Activated naive CD8-positive, alpha-beta T cell treated with anti-CD3 and anti-CD28 coated beads, Interleukin-2, amount 50 U/mL, for 16 hours (primary cell): ENCODE data around the gene QDPR.
"Not testable (repeated sequence)": the region's sequence is repeated elsewhere in the genome, so short reads cannot be mapped to it uniquely, and the experiment has no call there.

Experiments used
- DNase-seq: peaks from one replicate; pipeline ENCODE4 v3.0.0-alpha.2; 2020; ENCODE audit warnings: low read depth, low spot score

The QDPR gene

GRCh38 chr4:17492058-17492741 is 19.7 kb downstream of the QDPR start:
- DNase-seq: no peak

GRCh38 chr4:17491196-17491595 is 20.7 kb downstream of the QDPR start:
- DNase-seq: no peak

- DNase-seq: no peak
Measured at GRCh38 chr4:17490575-17491059, 21.3 kb downstream of the QDPR start.

GRCh38 chr4:17489721-17490120 is 22.2 kb downstream of the QDPR start:
- DNase-seq: no peak

DNA sequence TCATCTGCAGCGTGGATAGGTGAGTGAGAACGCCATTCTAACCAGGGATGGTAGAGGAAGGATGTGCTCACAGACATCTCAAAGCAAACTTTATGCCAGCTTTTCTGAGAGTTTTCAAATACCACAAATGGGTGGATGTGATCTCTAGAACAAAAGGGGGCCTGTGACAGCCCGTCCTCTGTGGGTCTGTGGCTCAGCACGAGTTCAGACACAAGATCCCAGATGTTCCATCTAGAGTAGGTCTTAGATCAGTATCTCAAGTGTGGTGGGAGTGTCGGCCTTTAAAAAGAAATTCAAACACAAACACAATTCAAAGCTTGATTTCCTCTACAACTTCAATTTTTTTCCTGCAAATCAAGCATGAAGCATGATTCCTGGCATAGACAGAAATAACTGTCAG is 22.8 kb downstream of the QDPR start:
- DNase-seq: no peak

DNA sequence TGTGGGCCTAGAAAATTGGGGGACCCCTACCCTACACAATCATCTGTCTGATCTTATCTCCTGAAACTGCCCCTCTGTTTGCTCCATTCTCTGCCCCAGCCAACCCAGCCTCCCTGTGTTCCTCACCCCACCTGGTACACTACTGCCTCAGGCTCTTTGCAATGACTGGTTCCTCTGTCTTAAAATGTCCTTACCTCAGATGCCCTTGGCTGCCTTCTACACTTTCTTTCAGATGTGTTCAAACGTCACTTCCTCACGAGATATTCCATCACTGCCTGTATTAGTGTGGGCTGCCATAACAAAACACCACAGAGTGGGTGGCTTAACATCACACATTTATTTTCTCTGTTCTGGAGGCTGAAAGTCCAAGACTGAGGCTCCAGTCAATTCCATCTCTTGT is 29.2 kb downstream of the QDPR start:
- DNase-seq: no peak

- no peak for DNase-seq
Measured at GRCh38 chr4:17480955-17481354, 30.9 kb downstream of the QDPR start.

DNA sequence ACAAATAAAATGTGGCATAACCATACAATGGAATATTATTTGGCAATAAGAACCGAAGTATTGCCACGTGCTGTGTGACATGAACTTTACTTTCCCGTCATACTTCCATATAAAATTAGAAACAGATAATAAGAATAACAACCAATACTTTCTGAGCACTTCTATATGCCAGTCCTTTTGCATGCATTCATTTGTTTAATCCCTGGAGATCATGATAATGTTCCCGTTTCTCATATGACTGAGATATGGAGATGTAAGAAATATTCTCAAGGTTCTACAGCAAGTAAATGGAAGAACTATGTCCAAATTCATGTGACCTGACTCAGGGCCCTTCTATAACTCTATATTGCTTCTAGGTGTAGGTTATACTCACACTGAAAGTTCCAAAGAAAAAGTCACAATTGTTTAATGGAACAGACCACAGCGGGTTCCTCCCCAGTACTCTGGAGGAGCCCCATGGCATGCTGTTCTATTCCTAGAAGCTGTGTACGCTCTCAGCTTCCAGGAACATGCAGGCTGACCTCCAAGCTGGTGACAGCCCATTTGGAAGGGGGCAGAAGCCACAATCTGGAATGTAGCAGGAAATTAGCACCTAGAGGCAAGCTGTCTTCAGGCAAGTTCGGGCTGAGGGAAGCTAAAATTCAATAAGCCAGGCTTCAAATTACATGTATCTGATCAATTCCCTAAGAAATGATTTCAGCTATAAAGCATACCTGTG is 31.5 kb downstream of the QDPR start:
- DNase-seq: no peak

DNA sequence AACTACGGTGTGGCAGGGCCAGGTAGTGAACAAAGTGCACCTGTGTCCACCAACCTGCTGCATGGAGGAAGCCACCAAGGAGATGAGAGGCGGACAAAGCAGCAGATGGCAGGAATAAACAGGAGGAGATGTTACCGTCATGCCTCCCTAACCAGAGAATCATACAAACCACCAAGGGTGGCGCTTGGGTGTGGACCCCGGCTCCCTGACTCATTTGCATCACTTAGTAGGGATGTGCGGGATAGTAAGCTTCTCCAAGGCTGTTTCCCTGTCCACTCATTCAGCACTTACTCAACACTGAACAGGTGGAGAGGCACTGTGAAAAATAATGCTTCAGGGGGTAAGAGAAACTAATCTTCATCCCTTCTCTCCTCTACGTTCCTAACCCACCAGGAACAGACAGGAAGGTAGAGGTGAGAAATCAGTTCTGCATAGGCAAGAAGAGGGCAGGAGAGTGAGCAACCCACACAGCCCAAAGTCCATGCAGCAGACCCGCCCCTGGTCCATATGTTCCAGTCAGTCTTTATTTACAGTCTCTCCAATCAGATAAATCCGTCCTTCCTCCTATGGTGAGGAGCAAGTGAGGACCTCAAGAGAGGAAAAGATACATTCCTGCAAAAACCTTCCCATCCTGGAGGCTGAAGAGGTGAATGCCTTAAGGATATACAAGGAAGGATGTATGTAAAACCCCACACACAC is 34.0 kb downstream of the QDPR start:
- DNase-seq: no peak

GRCh38 chr4:17476853-17477252 is 35.0 kb downstream of the QDPR start:
- DNase-seq: no peak

DNA sequence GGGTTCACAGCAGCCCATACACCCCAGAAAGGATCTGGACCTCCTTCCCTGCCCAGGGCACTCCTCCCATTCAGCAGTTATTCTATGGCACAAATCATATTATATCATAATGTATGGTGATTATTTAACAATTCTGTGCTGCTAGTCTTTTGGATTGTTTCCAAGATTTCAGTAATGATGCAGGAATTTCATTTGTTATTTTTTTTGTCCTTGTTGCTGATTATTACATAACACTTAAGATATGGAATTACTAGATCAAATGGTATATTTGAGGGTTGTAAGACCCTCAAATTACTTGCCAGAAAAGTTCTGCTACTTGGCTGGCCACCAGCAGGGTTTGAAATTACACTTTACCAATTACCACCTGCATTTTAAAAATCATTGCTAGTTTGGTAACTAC is 36.4 kb downstream of the QDPR start:
- DNase-seq: no peak

- no peak for DNase-seq
Measured at GRCh38 chr4:17469931-17470674, 41.8 kb downstream of the QDPR start.

GRCh38 chr4:17468619-17469221 is 43.2 kb downstream of the QDPR start:
- no peak for DNase-seq

DNA sequence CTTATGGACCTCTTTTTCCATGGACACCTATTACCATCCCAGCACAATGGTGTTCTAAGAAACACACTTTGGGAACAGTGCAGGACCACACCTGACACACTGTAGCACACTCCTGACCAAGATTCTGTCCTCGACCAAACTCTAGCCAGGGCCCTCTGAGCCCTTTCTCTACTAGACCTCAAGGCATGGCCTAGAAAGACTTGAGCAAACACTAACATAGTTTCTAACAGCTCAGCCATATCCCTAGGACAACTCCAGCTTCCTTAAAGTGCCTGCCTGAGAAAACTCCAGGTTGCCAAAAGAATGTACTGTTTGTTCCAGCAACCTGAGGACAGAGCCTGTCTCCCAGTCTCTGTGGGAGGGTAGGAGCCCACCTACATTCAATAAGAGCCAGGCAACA is 48.3 kb downstream of the QDPR start:
- no peak for DNase-seq

- no peak for DNase-seq
Measured at GRCh38 chr4:17450269-17450804, 61.6 kb downstream of the QDPR start.

- no peak for DNase-seq
Measured at GRCh38 chr4:17448689-17449088, 63.2 kb downstream of the QDPR start.

GRCh38 chr4:17447675-17448298 is 64.1 kb downstream of the QDPR start:
- peak; percentile 7 for DNase-seq

- no peak for DNase-seq
Measured at GRCh38 chr4:17447056-17447455, 64.8 kb downstream of the QDPR start.

- not testable (repeated sequence) for DNase-seq
Measured at GRCh38 chr4:17442477-17442876, 69.4 kb downstream of the QDPR start.

GRCh38 chr4:17437396-17437795 is 74.5 kb downstream of the QDPR start:
- DNase-seq: no peak

DNA sequence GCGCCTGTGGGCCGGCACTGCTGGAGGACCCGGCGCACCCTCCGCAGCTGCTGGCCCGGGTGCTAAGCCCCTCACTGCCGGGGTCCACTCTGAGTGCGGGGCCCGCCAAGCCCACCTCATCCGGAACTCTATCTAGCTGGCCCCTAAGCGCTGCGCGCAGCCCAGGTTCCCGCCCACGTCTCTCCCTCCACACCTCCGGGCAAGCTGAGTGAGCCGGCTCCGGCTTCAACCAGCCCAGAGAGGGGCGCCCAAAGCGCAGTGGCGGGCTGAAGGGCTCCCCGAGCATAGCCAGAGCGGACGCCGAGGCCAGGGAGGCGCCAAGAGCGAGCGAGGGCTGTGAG is 75.2 kb downstream of the QDPR start:
- DNase-seq: no peak
